Mammary epithelial cell (primary cell): Measurements from ENCODE around the gene HDGFL2.

ENCODE experiments used
- CTCF ChIP-seq, 2 donors: IDR thresholded peaks in 1 of 2; conservative IDR thresholded peaks in 1 of 2; 2 replicates each; pipeline ENCODE4 v1.5.1; 2011 to 2012; ENCODE audit warnings: inconsistent platforms in 2 of 2, low read length in 2 of 2, mild to moderate bottlenecking in 2 of 2, control low read depth in 1 of 2, low read depth in 1 of 2; ENCODE audit not compliant: insufficient read depth in 1 of 2; ENCODE audit errors: extremely low read depth in 1 of 2
- EZH2 ChIP-seq: IDR thresholded peaks from 2 replicates; pipeline ENCODE4 v1.6.1; 2012; ENCODE audit warnings: low read length, inconsistent platforms, borderline replicate concordance

DNA sequence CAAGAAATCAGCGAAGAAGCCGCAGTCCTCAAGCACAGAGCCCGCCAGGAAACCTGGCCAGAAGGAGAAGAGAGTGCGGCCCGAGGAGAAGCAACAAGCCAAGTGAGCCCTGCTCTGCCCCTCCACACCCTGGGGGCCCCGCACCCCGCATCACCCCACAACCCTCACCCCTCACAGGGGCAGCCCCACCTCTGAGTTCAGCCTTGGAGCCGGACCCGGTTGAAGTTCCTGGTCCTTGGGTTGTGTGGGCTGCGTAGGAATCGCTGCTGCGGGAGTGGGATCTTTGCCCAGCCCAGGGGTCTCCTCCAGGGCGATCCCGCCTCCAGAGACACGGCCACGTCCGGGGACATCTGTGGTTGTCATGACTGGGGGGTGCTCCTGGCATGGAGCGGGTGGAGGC is 24.2 kb downstream of the HDGFL2 start:
- TF ChIP-seq CTCF (conservative IDR thresholded peaks at IDR 0.05 in 1 of 2, IDR thresholded peaks at IDR 0.05 in 1 of 2; ENCODE audit: extremely low read depth in 1 of 2, insufficient read depth in 1 of 2, low read depth in 1 of 2, low read length in 2 of 2) (no peak), EZH2 (no peak)
